Measurements from ENCODE around the gene NIT1.
A peak's percentile ranks its signal among the peaks of the same experiment; 100 is the strongest.

NIT1 gene

GRCh38 chr1:161158316-161159010 is 40.6 kb downstream of the NIT1 start:
- DNase-seq = no peak

- DNase-seq = peak; percentile 78
Measured at GRCh38 chr1:161159087-161159912, 41.4 kb downstream of the NIT1 start, which contains the start of gene USP21. TSS of gene USP21 (plus strand) at chr1:161159500. CDS start at chr1:161160641, 1,141 bp downstream.

GRCh38 chr1:161159913-161160243 is 42.0 kb downstream of the NIT1 start:
- DNase-seq = no peak

GRCh38 chr1:161160671-161161145 is 42.8 kb downstream of the NIT1 start:
- no peak for DNase-seq

GRCh38 chr1:161161652-161162051 is 43.7 kb downstream of the NIT1 start:
- DNase-seq = no peak

- DNase-seq = no peak
Measured at GRCh38 chr1:161162052-161162451, 44.1 kb downstream of the NIT1 start.

GRCh38 chr1:161162806-161163205 is 44.9 kb downstream of the NIT1 start:
- no peak for DNase-seq

- DNase-seq = no peak
Measured at GRCh38 chr1:161163793-161164192, 45.9 kb downstream of the NIT1 start.

- no peak for DNase-seq
Measured at GRCh38 chr1:161164901-161165610, 47.2 kb downstream of the NIT1 start.

- DNase-seq = peak; percentile 99
Measured at GRCh38 chr1:161165742-161166668, 48.1 kb downstream of the NIT1 start, which contains the start of gene PPOX. TSS of gene PPOX (plus strand) at chr1:161166426. CDS start at chr1:161166848, 422 bp downstream.

GRCh38 chr1:161166669-161167548 is 49.0 kb downstream of the NIT1 start:
- peak; percentile 18 for DNase-seq

- DNase-seq = no peak
Measured at GRCh38 chr1:161168906-161169305, 51.0 kb downstream of the NIT1 start.

Measured in DMS153 (cell line).